GM12874 (cell line): ENCODE measurements around the gene SPATA21.

Experiments used
- CTCF ChIP-seq: IDR thresholded peaks from 2 replicates; pipeline ENCODE4 v1.5.1; 2011; ENCODE audit warnings: low read depth, mild to moderate bottlenecking, control low read depth, low read length, moderate library complexity; ENCODE audit not compliant: insufficient read depth

The SPATA21 gene

GRCh38 chr1:16375521-16376340, 61.5 kb downstream of the SPATA21 start:
- no peak for TF ChIP-seq CTCF

GRCh38 chr1:16374266-16374665, 63.0 kb downstream of the SPATA21 start:
- TF ChIP-seq CTCF = no peak

DNA sequence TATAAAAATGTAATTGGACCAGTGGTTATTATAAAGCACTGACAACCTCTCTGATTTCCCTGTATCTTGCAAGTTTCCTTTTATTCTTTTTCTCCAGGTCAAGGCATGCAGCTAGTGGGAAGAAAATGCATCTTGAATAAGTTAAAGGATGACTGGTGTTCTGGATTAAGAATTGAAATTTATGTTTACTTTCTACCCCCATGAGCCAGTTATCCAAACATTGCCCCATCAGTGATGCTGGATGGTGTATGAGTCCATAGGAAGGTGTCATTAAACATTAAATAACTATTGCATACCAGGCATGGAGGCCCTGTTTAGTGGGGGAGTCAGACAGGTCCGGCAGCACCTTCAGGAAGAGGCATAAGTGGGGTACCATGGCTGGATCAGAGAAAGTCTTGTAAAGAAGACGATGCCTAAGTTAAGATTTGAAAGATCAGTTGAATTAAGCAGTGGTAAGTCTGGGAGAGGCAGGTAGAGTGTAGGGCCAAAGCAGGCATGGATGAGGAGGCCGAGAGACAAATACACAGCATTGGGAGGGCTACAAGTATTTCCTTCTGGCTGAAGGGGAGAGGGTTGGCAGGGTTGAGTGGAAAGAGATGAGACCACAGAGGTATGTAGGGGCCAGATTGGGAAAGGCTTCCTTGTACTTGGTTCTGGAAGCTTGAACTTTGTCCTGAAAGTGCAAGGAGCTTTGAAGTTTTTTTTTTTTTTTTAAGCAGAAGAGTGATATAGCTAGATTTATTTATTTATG, 64.5 kb downstream of the SPATA21 start:
- TF ChIP-seq CTCF = no peak

DNA sequence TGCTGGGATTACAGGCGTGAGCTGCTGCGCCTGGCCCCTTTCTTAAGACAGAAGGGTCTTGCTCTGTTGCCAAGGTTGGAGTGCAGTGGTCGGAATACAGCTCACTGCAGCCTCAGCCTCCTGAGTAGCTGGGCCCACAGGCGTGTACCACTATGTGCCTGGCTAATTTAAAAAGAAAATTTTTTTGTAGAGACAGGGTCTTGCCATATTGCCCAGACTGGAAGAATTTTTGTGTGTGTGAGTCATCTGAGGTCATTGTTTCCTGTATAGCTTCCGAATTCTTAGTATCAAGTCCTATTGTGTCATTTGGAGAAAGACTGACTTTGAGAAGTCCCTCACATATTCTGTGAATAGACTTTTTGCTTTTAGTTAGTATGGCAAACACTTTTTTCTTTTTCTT, 65.5 kb downstream of the SPATA21 start:
- TF ChIP-seq CTCF = no peak

DNA sequence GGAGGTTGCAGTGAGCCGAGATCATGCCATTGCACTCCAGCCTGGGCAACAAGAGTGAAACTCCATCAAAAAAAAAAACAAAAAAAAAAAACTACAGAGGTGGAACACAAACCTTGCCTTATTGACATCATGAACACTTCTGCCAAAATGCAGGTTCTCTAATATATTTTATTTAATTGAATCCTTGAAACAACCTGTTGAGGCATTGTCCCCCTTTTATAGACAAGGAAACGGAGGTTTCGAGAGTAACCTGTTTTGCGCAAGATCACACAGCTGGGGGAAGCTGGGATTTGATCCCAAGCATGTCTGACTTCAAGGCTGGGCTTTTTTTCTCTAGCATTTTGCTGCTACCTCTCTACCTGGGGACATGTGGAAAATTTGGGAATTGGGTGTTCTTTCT, 67.4 kb downstream of the SPATA21 start:
- no peak for TF ChIP-seq CTCF

GRCh38 chr1:16367968-16368890, 69.0 kb downstream of the SPATA21 start:
- no peak for TF ChIP-seq CTCF

- no peak for TF ChIP-seq CTCF
Observed at GRCh38 chr1:16367258-16367967, 69.8 kb downstream of the SPATA21 start.
